Mesenchymal stem cell (in vitro differentiated cells and primary cell): ENCODE measurements around the gene RBM15.

Experiments used
- DNase-seq: peaks from one replicate; pipeline ENCODE4 v3.0.0-alpha.2; 2013
- H2AFZ ChIP-seq: one replicate; pipeline ENCODE4 v1.6.1; 2013; ENCODE audit warnings: low read depth, mild to moderate bottlenecking, control low read depth, inconsistent platforms, low read length, moderate library complexity
- H2AK5ac ChIP-seq: 2 replicates; pipeline ENCODE4 v1.6.1; 2013; ENCODE audit warnings: low read length, moderate library complexity, mild to moderate bottlenecking, inconsistent platforms; ENCODE audit not compliant: severe bottlenecking
- H2BK120ac ChIP-seq: one replicate; pipeline ENCODE4 v1.6.1; 2013; ENCODE audit warnings: low read depth, mild to moderate bottlenecking, inconsistent platforms, low read length, moderate library complexity
- H2BK12ac ChIP-seq, 2 experiments: one replicate each; pipeline ENCODE4 v1.6.1; 2013; ENCODE audit warnings: inconsistent platforms in 2 of 2, low read length in 2 of 2, mild to moderate bottlenecking in 2 of 2, moderate library complexity in 2 of 2, control low read depth in 1 of 2
- H2BK15ac ChIP-seq: one replicate; pipeline ENCODE4 v1.6.1; 2013; ENCODE audit warnings: mild to moderate bottlenecking, low read depth, inconsistent platforms; ENCODE audit not compliant: poor library complexity, severe bottlenecking
- H2BK5ac ChIP-seq: 2 replicates; pipeline ENCODE4 v1.6.1; 2013; ENCODE audit warnings: low read depth, mild to moderate bottlenecking, low read length, control low read depth, inconsistent platforms; ENCODE audit not compliant: poor library complexity, severe bottlenecking
- H3K14ac ChIP-seq, 2 experiments: one replicate each; pipeline ENCODE4 v1.6.1; 2013; ENCODE audit warnings: inconsistent platforms in 2 of 2, low read length in 2 of 2, control low read depth in 1 of 2, mild to moderate bottlenecking in 1 of 2, moderate library complexity in 1 of 2
- H3K18ac ChIP-seq, 2 experiments: one replicate each; pipeline ENCODE4 v1.6.1; 2013; ENCODE audit warnings: inconsistent platforms in 2 of 2, low read length in 2 of 2, control low read depth in 1 of 2, low read depth in 1 of 2, mild to moderate bottlenecking in 1 of 2
- H3K23ac ChIP-seq, 2 experiments: one replicate each; pipeline ENCODE4 v1.6.1; 2013; ENCODE audit warnings: inconsistent platforms in 2 of 2, low read length in 2 of 2, mild to moderate bottlenecking in 2 of 2, moderate library complexity in 2 of 2, control low read depth in 1 of 2
- H3K27ac ChIP-seq: 2 replicates; pipeline ENCODE4 v1.5.1; 2013; ENCODE audit warnings: mild to moderate bottlenecking, moderate library complexity, low read length, control low read depth, inconsistent platforms; ENCODE audit not compliant: poor library complexity, severe bottlenecking
- H3K27me3 ChIP-seq, 2 experiments: 2 replicates each; pipeline versions ENCODE4 v1.6.1 to v1.7.0; 2013; ENCODE audit warnings: low read length in 2 of 2, mild to moderate bottlenecking in 2 of 2, moderate library complexity in 2 of 2, control low read depth in 1 of 2, inconsistent platforms in 1 of 2; ENCODE audit not compliant: control insufficient read depth in 1 of 2, insufficient read depth in 1 of 2
- H3K36me3 ChIP-seq, 2 experiments: 2 replicates each; pipeline versions ENCODE4 v1.6.1 to v1.7.0; 2013; ENCODE audit warnings: low read length in 2 of 2, control low read depth in 1 of 2, inconsistent platforms in 1 of 2, low read depth in 1 of 2, mild to moderate bottlenecking in 1 of 2; ENCODE audit not compliant: insufficient read depth in 2 of 2, control insufficient read depth in 1 of 2
- H3K4ac ChIP-seq, 2 experiments: one replicate each; pipeline ENCODE4 v1.6.1; 2013; ENCODE audit warnings: inconsistent platforms in 2 of 2, low read length in 2 of 2, mild to moderate bottlenecking in 2 of 2, moderate library complexity in 2 of 2, control low read depth in 1 of 2, low read depth in 1 of 2
- H3K4me1 ChIP-seq: 2 replicates; pipeline ENCODE4 v1.6.1; 2013; ENCODE audit warnings: low read depth, low read length, control low read depth; ENCODE audit not compliant: control insufficient read depth, insufficient read depth
- H3K4me2 ChIP-seq: 2 replicates; pipeline ENCODE4 v1.6.1; 2013; ENCODE audit warnings: low read length, mild to moderate bottlenecking, inconsistent platforms; ENCODE audit not compliant: poor library complexity, severe bottlenecking
- H3K4me3 ChIP-seq, 2 experiments: 2 replicates each; pipeline versions ENCODE4 v1.5.1 to v1.7.0; 2013; ENCODE audit warnings: low read length in 2 of 2, mild to moderate bottlenecking in 2 of 2, control low read depth in 1 of 2, low read depth in 1 of 2; ENCODE audit not compliant: insufficient read depth in 1 of 2
- H3K79me1 ChIP-seq: replicated peaks from 2 replicates; pipeline ENCODE4 v1.6.1; 2013; ENCODE audit warnings: mild to moderate bottlenecking, control low read depth, low read length, inconsistent platforms; ENCODE audit not compliant: poor library complexity, severe bottlenecking
- H3K9ac ChIP-seq: 2 replicates; pipeline ENCODE4 v1.7.0; 2013; ENCODE audit warnings: mild to moderate bottlenecking, low read length, moderate library complexity
- H3K9me3 ChIP-seq: 2 replicates; pipeline ENCODE4 v1.7.0; 2013; ENCODE audit warnings: mild to moderate bottlenecking, low read length; ENCODE audit not compliant: control insufficient read depth
- H4K8ac ChIP-seq: one replicate; pipeline ENCODE4 v1.6.1; 2013; ENCODE audit warnings: inconsistent platforms, mild to moderate bottlenecking, low read length, moderate library complexity
- H4K91ac ChIP-seq: one replicate; pipeline ENCODE4 v1.6.1; 2013; ENCODE audit warnings: mild to moderate bottlenecking, low read length, inconsistent platforms
- WGBS: methylation state at CpG from one replicate; pipeline ENCODE4 v1.1.7; 2013; ENCODE audit warnings: mixed read lengths; 5-methylcytosine and 5-hydroxymethylcytosine counted together

RBM15 gene

GRCh38 chr1:110309139-110309538 lies 30.0 kb upstream of the RBM15 start:
- no peaks in the 10 kb centered on the region for H3K36me3 ChIP-seq
- no peak overlapping the region for H2BK12ac ChIP-seq
- H3K14ac ChIP-seq, result no peak overlapping the region
- no peak overlapping the region for H3K18ac ChIP-seq
- H3K9ac ChIP-seq, result peak overlapping the region; percentile 45
- H3K23ac ChIP-seq, result no peak overlapping the region
- H3K4ac ChIP-seq, result no peak overlapping the region
- no peak overlapping the region for H2BK15ac ChIP-seq
- H3K9me3 ChIP-seq, result no peaks in the 10 kb centered on the region
- DNase-seq, result peak; percentile 32
- no peak overlapping the region for H2AFZ ChIP-seq
- peaks cover 0 to 39% of the 10 kb centered on the region in 2 experiments for H3K27me3 ChIP-seq
- H2BK5ac ChIP-seq, result no peak overlapping the region
- WGBS, result 37% methylated on average over 1 of the region's 1 CpG
- no peak overlapping the region for H2BK120ac ChIP-seq
- no peak overlapping the region for H3K4me2 ChIP-seq
- no peak overlapping the region for H3K4me3 ChIP-seq
- no peaks in the 10 kb centered on the region for H3K79me1 ChIP-seq
- no peaks in the 10 kb centered on the region for H3K4me1 ChIP-seq
- no peak overlapping the region for H4K8ac ChIP-seq
- H2AK5ac ChIP-seq, result no peak overlapping the region
- no peak overlapping the region for H3K27ac ChIP-seq
- no peak overlapping the region for H4K91ac ChIP-seq

- no peak overlapping the region for H4K91ac ChIP-seq
- no peak overlapping the region for H3K4me2 ChIP-seq
- no peak overlapping the region for H2BK5ac ChIP-seq
- H2BK15ac ChIP-seq, result no peak overlapping the region
- no peak overlapping the region for H3K14ac ChIP-seq
- no peak overlapping the region for H3K27ac ChIP-seq
- H3K18ac ChIP-seq, result no peak overlapping the region
- no peak overlapping the region for H3K23ac ChIP-seq
- H3K27me3 ChIP-seq, result peaks cover 0 to 39% of the 10 kb centered on the region in 2 experiments
- no peak overlapping the region for H2AK5ac ChIP-seq
- no peaks in the 10 kb centered on the region for H3K9me3 ChIP-seq
- H3K4ac ChIP-seq, result no peak overlapping the region
- peak overlapping the region; percentile 45 for H3K9ac ChIP-seq
- H2BK120ac ChIP-seq, result no peak overlapping the region
- H3K36me3 ChIP-seq, result no peaks in the 10 kb centered on the region
- H3K79me1 ChIP-seq, result no peaks in the 10 kb centered on the region
- no peak overlapping the region for H3K4me3 ChIP-seq
- DNase-seq, result peak; percentile 57
- no peaks in the 10 kb centered on the region for H3K4me1 ChIP-seq
- H4K8ac ChIP-seq, result no peak overlapping the region
- 68% methylated on average over 3 of the region's 3 CpGs for WGBS
- no peak overlapping the region for H2BK12ac ChIP-seq
- H2AFZ ChIP-seq, result no peak overlapping the region
These were observed 29.4 kb upstream of the RBM15 start for GRCh38 chr1:110309767-110310166.

- Histone ChIP-seq H3K18ac (no peak overlapping the region), H4K8ac (no peak overlapping the region), H2BK12ac (no peak overlapping the region), H2BK15ac (no peak overlapping the region), H2BK5ac (no peak overlapping the region), H3K9ac (peak overlapping the region; percentile 29), H3K4ac (no peak overlapping the region), H3K9me3 (no peaks in the 10 kb centered on the region), H2AK5ac (no peak overlapping the region), H3K23ac (no peak overlapping the region), H3K27me3 (peaks cover 0 to 38% of the 10 kb centered on the region in 2 experiments), H2AFZ (no peak overlapping the region), H3K14ac (no peak overlapping the region), H2BK120ac (no peak overlapping the region), H3K79me1 (no peaks in the 10 kb centered on the region), H3K4me3 (no peak overlapping the region), H3K4me1 (no peaks in the 10 kb centered on the region), H3K27ac (no peak overlapping the region), H4K91ac (no peak overlapping the region), H3K4me2 (no peak overlapping the region), H3K36me3 (no peaks in the 10 kb centered on the region)
- WGBS, result 87% methylated on average over 7 of the region's 7 CpGs
- no peak for DNase-seq
These were observed 28.9 kb upstream of the RBM15 start for GRCh38 chr1:110310300-110310699.

- Histone ChIP-seq H2AK5ac (no peak overlapping the region), H2BK5ac (no peak overlapping the region), H3K4me3 (no peak overlapping the region), H3K4me2 (no peak overlapping the region), H3K79me1 (no peaks in the 10 kb centered on the region), H2AFZ (no peak overlapping the region), H3K27me3 (peaks cover 0 to 18% of the 10 kb centered on the region in 2 experiments), H3K9ac (peak overlapping the region; percentile 66), H3K18ac (no peak overlapping the region), H2BK12ac (no peak overlapping the region), H3K4me1 (no peaks in the 10 kb centered on the region), H3K14ac (no peak overlapping the region), H4K91ac (no peak overlapping the region), H2BK120ac (no peak overlapping the region), H2BK15ac (no peak overlapping the region), H3K36me3 (no peaks in the 10 kb centered on the region), H3K23ac (no peak overlapping the region), H3K4ac (no peak overlapping the region), H3K27ac (no peak overlapping the region), H4K8ac (no peak overlapping the region), H3K9me3 (no peaks in the 10 kb centered on the region)
- DNase-seq, result peak; percentile 72
- WGBS, result 46% methylated on average over 14 of the region's 14 CpGs
These were observed 26.7 kb upstream of the RBM15 start for GRCh38 chr1:110312188-110313121.
